DOHH2 (cell line): ENCODE measurements around the gene ARID1B.

ENCODE experiments used
- H3F3A ChIP-seq: fragments of 200-600 bp; sonication (generic), shearing (Covaris generic); 2 replicates; pipeline ENCODE4 v1.6.0; 2016; ENCODE audit warnings: antibody characterized with exemption, mild to moderate bottlenecking; ENCODE audit not compliant: control insufficient read depth, insufficient read depth
- H3K27ac ChIP-seq: fragments of 200-600 bp; sonication (generic); 2 replicates; pipeline ENCODE4 v1.5.1; 2014; ENCODE audit warnings: low read depth, mild to moderate bottlenecking, low read length, moderate library complexity
- H3K27me3 ChIP-seq: fragments of 200-600 bp; sonication (generic); 2 replicates; pipeline ENCODE4 v1.6.1; 2014; ENCODE audit warnings: mild to moderate bottlenecking, low read length, mixed read lengths; ENCODE audit not compliant: control insufficient read depth
- H3K36me3 ChIP-seq: fragments of 200-600 bp; sonication (generic); 2 replicates; pipeline ENCODE4 v1.6.1; 2014; ENCODE audit warnings: mild to moderate bottlenecking, low read length, moderate library complexity, mixed read lengths; ENCODE audit not compliant: control insufficient read depth
- H3K4me1 ChIP-seq: fragments of 200-600 bp; sonication (generic); 2 replicates; pipeline ENCODE4 v1.6.1; 2014; ENCODE audit warnings: mild to moderate bottlenecking, low read length, mixed read lengths; ENCODE audit not compliant: control insufficient read depth
- H3K4me2 ChIP-seq: fragments of 200-600 bp; sonication (generic); 2 replicates; pipeline ENCODE4 v1.6.0; 2014; ENCODE audit warnings: mild to moderate bottlenecking, low read length, moderate library complexity
- H3K4me3 ChIP-seq: fragments of 200-600 bp; sonication (generic); 2 replicates; pipeline ENCODE4 v1.5.1; 2014; ENCODE audit warnings: mild to moderate bottlenecking, low read length, mixed read lengths
- H3K79me2 ChIP-seq: fragments of 200-600 bp; sonication (generic); 2 replicates; pipeline ENCODE4 v1.6.1; 2014; ENCODE audit warnings: mild to moderate bottlenecking, low read length, mixed read lengths; ENCODE audit not compliant: control insufficient read depth
- H3K9me2 ChIP-seq: fragments of 200-600 bp; sonication (generic); replicated peaks from 2 replicates; pipeline ENCODE4 v1.6.1; 2014; ENCODE audit warnings: mild to moderate bottlenecking, low read length, mixed read lengths; ENCODE audit not compliant: control insufficient read depth
- H3K9me3 ChIP-seq: fragments of 200-600 bp; sonication (generic); 2 replicates; pipeline ENCODE4 v1.6.1; 2014; ENCODE audit warnings: antibody characterized with exemption, low read length, mixed read lengths; ENCODE audit not compliant: control insufficient read depth, insufficient read depth
- H4K20me1 ChIP-seq: fragments of 200-600 bp; sonication (generic); 2 replicates; pipeline ENCODE4 v1.6.0; 2014; ENCODE audit warnings: low read depth, mild to moderate bottlenecking, antibody characterized with exemption, low read length, moderate library complexity; ENCODE audit not compliant: control insufficient read depth, insufficient read depth
- EZH2phosphoT487 ChIP-seq: fragments of 200-600 bp; sonication (generic); IDR thresholded peaks from 2 replicates; pipeline ENCODE4 v1.6.1; 2017; ENCODE audit warnings: borderline replicate concordance, mild to moderate bottlenecking, antibody characterized with exemption, low read length, moderate library complexity, mixed read lengths
- TF ChIP-seq, protein P1 (sequence below): fragments of 200-600 bp; sonication (generic); IDR thresholded peaks from one replicate; pipeline ENCODE4 v1.5.1; 2014; ENCODE audit warnings: antibody characterized with exemption, mild to moderate bottlenecking, low read depth, low read length; ENCODE audit not compliant: poor library complexity, severe bottlenecking

Gene ARID1B

DNA sequence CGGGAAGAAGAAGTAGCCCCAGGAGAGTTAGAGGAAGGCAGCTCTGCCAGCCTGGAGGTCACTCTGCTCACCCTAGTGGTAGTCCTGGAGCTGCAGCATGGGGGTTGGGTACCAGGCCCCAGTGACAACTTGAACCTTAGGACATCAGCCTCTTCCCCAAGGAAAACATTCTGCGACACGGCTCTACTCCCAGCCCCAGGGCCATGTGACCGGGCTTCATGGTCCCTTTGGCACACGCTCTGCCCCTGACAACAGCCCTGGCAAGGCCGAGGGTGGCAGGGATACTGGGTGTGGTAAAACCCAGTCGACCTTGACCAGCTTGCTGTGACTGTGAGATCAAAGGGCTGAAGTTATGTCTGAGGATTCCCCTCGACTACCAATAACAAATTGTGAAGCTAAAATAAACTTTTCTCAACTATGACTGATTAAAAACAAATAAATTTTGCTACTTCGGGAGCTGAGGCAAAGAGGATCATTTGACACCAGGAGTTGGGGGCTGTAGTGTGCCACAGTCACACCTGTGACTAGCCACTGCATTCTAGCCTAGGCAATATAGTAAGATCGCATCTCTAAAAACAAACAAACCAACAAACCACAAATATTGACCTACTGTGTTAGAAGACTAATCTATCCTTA, 24.4 kb upstream of the ARID1B start:
- Histone ChIP-seq H3K36me3 (no peaks in the 10 kb centered on the region), H3F3A (peaks cover 39% of the 10 kb centered on the region), H4K20me1 (no peaks in the 10 kb centered on the region), H3K27me3 (no peaks in the 10 kb centered on the region), H3K79me2 (no peaks in the 10 kb centered on the region), H3K4me3 (peak overlapping the region; percentile 43), H3K9me3 (no peaks in the 10 kb centered on the region), H3K4me1 (peaks cover 76% of the 10 kb centered on the region), H3K4me2 (peak overlapping the region; percentile 62), H3K27ac (peak overlapping the region; percentile 77), H3K9me2 (no peaks in the 10 kb centered on the region)
- TF ChIP-seq, protein P1, sequence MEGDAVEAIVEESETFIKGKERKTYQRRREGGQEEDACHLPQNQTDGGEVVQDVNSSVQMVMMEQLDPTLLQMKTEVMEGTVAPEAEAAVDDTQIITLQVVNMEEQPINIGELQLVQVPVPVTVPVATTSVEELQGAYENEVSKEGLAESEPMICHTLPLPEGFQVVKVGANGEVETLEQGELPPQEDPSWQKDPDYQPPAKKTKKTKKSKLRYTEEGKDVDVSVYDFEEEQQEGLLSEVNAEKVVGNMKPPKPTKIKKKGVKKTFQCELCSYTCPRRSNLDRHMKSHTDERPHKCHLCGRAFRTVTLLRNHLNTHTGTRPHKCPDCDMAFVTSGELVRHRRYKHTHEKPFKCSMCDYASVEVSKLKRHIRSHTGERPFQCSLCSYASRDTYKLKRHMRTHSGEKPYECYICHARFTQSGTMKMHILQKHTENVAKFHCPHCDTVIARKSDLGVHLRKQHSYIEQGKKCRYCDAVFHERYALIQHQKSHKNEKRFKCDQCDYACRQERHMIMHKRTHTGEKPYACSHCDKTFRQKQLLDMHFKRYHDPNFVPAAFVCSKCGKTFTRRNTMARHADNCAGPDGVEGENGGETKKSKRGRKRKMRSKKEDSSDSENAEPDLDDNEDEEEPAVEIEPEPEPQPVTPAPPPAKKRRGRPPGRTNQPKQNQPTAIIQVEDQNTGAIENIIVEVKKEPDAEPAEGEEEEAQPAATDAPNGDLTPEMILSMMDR: peak; percentile 64
- TF ChIP-seq EZH2phosphoT487: no peak

DNA sequence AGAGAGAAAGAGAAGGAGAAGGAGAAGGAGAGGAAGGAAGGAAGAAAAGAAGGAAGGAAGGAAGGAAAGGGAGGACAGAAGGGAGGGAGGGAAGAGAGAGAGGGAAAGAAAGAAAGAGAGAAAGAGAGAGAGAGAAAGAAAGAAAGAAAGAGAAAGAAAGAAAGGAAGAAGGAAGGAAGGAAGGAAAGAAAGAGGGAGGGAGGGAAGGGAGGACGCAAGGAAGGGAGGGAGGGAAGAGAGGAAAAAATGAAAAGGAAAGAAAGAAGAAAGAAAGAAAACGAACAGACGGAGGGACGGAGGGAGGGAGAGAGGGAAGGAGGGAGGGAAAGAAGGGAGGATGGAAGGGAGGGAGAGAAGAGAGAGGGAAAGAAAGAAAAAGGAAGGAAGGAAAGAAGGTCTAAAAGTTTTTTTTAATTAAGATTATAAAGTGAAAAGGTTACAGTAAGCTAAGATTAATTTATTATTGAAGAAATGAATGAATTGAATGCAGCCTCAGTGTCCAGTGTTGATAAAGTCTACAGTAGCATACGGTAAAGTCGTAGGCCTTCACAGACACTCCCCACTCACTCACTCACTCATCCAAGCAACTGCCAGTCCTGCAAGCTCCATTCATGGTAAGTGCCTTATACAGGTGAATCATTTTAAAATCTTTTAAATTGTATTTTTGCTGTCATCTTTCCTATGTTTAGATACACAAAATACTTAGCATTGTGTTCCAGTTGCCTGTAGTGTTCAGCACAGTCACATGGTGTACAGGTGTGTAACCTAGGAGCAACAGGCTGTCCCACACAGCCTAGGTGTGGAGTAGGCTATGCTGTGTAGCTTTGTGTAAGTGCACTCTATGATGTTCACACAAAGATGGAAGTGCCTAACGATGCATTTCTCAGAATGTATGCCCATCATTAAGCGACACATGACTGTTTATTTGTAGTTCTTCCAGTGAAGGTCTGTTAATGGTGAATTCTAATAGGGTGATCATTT, 20.3 kb upstream of the ARID1B start:
- Histone ChIP-seq H3K27me3 (no peaks in the 10 kb centered on the region), H3K9me3 (no peaks in the 10 kb centered on the region), H4K20me1 (no peaks in the 10 kb centered on the region), H3K4me1 (peaks cover 99% of the 10 kb centered on the region), H3K27ac (peak overlapping the region; percentile 77), H3K4me2 (peak overlapping the region; percentile 56), H3F3A (peaks cover 34% of the 10 kb centered on the region), H3K9me2 (no peaks in the 10 kb centered on the region), H3K36me3 (no peaks in the 10 kb centered on the region), H3K4me3 (peak overlapping the region; percentile 35; the same call in 1 of the 2 replicates), H3K79me2 (no peaks in the 10 kb centered on the region)
- no peak for TF ChIP-seq EZH2phosphoT487
- TF ChIP-seq, protein P1: no peak

DNA sequence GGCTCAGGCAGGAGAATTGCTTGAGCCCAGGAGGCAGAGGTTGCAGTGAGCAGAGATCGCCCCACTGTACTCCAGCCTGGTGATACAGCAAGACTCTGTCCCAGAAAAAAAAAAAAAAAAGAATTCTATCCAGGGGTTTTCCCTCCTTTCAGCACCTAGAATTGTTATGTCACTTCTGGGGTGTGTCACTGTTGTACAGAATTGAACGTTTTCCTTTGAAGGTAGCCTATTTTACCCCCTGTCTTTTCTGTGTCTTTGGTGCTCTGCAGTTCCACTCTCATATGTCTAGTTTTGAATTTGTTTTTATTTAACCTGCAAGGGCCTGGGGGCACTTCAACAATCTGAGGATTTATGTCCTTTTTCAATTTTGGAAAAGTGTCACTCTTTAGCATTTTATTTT, 19.3 kb upstream of the ARID1B start:
- Histone ChIP-seq H3K4me1 (peaks cover 90% of the 10 kb centered on the region), H3K27me3 (no peaks in the 10 kb centered on the region), H3K79me2 (no peaks in the 10 kb centered on the region), H3F3A (peaks cover 25% of the 10 kb centered on the region), H4K20me1 (no peaks in the 10 kb centered on the region), H3K36me3 (no peaks in the 10 kb centered on the region), H3K9me3 (no peaks in the 10 kb centered on the region), H3K4me3 (0 out of 2 replicates have a peak overlapping the region, but pooled peaks have one; percentile 6), H3K27ac (peak overlapping the region; percentile 77), H3K9me2 (no peaks in the 10 kb centered on the region), H3K4me2 (peak overlapping the region; percentile 56)
- TF ChIP-seq, protein P1: no peak
